ENCODE measurements around the gene TMEM119. TPM values are rescaled to one million over a fixed set of nuclear protein-coding genes. Genes with fewer than 3 reads are reported as not detected.
A peak's percentile ranks its signal among the peaks of the same experiment; 100 is the strongest.

Gene TMEM119, protein sequence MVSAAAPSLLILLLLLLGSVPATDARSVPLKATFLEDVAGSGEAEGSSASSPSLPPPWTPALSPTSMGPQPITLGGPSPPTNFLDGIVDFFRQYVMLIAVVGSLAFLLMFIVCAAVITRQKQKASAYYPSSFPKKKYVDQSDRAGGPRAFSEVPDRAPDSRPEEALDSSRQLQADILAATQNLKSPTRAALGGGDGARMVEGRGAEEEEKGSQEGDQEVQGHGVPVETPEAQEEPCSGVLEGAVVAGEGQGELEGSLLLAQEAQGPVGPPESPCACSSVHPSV
- polyA plus RNA-seq (2012; ENCODE audit: insufficient read depth, insufficient read length), result not detected

DNA sequence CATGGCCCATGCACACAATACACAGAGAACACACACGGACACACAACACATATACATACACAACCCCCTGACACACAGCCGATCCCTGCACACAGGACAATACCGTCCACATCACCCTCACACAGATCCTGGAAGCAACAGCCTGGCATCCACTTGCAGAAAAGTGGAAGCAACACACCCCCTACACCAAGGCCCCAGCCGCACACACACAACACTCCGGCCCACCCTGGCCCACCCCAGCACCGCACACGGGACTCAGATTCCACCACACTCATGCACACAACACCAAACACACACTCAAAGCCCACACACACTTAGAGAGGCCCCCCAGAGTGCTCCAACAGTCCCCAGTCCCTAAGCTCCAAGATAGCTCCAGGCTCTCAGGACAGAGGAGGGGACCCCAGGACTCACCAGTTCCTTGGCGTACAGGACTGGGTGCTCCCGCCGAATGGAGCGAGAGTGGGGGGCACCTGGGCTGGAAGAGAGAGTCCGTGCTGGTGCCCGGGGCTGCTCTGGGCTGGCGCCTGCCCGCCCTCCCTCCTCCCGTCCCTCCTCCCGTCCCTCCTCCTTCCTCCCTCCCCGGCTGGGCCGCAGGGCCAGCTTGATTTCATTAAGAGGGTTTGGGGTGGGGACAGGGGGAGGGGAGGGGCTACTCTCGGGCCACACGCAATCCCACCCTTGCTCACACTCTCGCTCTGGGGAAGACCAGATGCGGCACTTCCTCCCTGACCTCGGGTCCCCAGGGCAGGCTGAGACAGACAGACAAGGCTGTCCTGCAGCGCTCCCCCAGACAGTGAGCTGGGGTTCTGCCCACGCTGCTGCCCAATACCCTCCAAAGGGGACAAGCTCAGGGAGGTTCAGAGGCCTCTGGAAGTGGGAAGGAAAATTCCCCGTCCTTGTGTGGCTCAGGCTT, at the start of gene TMEM119:
TSS of gene TMEM119 (minus strand) at position 526 of the 913 bp plus-strand sequence. CDS start 5,701 bp downstream, outside the sequence.
- DNase-seq (ENCODE audit: low read depth, low spot score), result no peak
- no peak within 1 kb of the TSS for H3K4me3 ChIP-seq (ENCODE audit: low read length)

DNA sequence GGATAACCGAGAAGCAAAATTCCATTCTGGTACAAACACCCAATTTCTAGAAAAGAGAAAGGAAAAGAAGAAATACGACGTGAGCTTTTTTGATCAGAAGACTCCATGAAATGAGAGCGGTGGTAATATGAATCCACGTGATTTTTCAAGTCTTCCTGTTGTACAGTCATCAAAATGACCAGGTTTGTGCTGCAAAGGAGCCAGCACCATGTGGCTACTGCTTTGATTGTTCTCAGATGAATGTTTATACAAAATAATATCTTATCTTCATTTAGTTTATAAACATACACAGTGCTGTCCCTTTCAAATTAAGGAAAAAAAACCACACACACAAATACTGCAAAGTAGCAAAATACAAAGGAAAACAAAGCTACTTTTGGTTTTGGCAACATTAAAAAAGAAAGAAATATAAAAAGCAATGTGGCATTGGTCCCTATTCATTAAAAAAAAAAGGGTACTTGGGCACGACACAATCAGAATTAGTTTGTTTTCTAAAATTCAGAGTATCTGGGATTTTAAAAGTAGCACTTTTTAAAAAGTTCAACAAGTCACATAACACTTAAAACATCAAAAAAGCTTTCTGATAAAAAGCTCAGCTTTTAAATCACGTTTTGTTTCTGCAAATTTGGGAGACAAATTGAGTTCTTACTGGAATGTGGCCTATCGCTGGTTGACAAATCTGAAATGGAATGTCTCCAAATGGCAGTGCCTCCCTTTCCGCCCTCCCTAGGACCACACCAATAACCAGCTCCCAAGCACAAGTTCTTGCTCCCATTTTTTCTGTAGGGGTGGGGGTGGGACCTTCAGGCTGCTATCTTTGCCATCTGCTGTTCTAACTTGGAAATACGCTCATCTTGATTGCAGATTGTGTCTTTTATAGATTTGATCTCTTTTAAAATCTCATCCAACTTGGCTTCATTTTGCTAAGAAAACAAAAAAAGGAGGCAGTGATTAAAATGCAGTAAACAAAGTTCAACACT, 49.0 kb upstream of the TMEM119 start:
- 0 out of 2 replicates have a peak overlapping the region, but pooled peaks have one; percentile 29 for H3K4me3 ChIP-seq (ENCODE audit: low read length)
- no peak for DNase-seq (ENCODE audit: low read depth, low spot score)

DNA sequence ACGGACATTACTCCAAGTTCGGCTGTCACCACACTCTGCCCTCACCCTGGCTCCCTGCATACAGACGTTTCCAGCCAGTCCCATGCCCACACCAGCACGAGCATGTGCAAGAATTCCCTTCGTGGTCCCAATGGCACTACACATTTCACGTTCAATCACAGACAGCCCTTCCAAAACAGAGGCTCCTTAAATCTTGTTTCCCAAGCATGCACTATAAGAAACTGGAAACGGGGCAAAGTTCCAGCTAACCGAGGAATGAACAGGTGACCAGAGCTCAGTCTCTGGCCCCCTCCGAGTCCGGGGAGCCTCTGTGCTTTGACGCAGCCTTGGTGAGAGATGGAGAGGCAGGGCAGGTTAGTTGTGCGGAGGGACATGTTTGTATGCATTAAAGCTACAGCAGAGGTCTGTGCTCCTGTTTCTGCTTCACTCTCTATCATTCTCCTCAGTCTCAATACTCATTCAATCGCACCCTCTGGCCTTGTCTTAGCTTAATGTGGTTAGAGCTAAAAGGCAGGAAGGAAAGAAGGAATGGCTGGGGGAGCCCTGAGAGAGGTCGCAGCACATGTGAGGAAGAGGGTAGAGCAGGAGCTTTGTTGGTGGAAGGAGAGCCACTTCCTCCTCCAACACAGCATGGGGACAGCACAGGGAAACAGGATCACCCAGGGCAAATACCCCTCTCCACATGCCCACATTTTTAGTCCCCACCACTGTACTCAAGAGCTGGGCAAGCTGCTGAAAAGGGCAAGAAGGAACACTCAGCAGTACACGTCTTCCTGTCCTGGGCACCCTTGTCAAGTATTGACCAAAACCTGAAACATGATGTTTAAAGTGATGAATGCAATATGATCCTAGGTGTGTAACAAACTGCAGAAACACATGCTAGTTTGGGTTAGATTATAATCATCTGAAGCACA, 48.1 kb upstream of the TMEM119 start:
- peak; percentile 75 for DNase-seq (ENCODE audit: low read depth, low spot score)

DNA sequence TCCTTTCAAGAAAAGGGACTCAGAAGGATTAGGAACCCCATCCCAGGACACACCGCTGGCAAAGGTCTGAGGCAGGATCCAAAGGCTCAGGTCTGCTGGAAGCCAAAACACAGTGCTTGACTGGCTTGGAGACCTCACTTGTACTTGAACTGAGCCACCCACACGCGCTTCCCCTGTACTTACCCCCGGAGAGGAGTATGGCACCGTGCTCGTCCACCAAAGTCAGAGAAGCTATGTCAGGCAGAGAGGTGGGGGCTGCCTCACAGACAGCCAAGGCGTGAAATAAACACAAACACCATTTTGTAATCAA, 46.9 kb upstream of the TMEM119 start:
- H3K4me3 ChIP-seq (ENCODE audit: low read length), result no peak overlapping the region
- DNase-seq (ENCODE audit: low read depth, low spot score), result no peak

More for the DNA sequence above, 48.1 kb upstream of the TMEM119 start:
- peak overlapping the region; percentile 29 for H3K4me3 ChIP-seq (ENCODE audit: low read length)

DNA sequence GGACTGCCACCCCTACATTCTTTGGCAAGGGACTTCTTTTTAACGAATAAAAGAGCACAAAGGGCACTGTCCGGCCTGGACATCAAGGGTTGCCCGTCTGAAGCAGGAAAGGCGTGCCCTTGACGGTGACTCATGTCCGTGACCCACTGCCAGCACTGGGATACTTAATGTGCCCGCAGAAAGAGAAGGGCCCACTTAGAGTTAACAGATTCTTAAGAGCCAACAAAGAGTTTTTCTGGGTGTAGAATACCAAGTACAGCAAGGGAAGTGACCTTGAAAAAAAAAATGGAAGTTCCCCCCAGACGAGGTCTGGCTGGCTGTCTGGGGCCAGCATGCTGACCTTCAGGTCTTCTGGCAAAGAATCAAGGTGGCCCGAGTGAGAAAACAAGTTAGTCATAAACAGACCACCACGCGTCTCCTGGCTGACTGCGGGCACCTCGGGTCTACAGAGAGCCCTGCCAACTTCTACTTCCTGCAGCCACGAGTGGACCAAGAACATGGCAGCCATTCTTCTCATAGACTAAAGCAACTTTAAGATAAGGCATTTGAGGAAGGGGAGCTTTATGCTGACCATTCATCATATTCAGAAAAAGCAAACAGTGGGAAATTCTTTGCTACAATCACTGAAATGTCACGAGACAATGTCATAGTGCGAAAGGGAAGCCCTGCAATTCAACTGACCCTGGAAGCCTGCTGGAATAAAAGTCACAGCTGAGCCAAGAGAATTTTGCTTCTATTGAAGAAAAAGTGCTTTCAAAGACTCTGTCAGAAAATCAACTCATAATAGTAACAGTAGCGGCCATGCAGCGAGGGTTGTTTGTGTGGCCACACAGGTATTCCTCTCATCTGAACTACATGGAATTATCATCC, 46.3 kb upstream of the TMEM119 start:
- H3K4me3 ChIP-seq (ENCODE audit: low read length), result no peak overlapping the region
- no peak for DNase-seq (ENCODE audit: low read depth, low spot score)

DNA sequence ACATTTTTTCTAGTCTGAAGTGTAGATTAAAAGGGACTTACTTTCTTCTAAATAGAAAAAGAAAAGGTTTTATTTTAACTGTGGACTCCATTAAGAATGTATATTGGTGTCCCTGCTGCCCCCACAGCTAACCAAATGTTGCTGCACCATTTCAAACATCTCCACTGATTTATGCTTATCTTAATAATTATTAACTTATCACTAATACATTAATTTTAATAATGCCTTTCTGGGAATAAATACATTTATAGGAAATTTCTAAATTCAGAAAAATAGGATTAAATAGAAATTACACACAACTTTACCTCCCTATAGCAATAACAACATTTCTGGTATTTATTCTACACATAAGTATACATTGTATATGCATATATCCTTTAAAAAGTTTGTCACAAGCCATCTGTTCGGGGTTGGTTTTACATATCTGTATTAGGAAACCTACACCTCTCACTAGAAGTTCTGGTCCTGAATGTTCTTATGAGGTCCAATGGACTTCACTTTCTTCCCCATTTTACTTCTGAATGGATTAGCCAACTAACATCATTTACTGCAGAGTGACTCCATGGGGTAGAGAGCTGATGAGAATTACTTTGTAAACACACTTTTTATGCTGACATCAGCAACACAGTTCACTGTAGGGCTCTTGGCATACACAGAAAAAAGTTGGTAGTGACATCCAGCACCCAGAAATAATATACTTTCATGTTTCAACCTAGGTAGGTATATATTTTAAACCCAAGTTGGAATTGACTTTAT, 45.2 kb upstream of the TMEM119 start:
- H3K4me3 ChIP-seq (ENCODE audit: low read length), result no peak overlapping the region
- no peak for DNase-seq (ENCODE audit: low read depth, low spot score)

DNA sequence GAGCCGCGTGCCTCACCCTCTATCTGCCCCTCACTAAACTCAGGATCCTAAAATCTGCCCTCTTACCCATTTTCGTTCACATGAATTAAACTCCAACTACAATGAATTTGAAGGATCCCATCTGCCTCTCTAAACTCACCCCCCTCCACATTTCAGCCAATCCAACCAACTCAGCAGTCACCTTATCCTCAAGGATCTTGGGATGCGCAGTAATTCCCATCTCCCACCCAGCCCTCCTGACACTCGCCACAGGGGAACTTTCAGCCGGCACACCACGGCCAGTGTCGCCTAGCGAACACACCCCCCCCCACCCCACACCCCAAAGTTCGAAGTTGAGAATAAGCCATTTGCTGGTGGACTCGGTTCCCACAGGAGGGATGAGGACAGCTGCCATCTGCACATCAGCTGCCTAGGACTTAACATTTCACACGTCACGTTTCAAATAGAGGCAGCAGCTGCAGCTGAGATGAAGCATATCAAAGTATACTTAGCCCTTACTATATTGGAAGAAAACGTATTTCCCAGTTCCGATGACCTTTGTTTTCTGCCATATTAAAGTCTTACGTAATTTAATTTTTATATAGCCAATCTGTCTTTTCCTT, 44.5 kb upstream of the TMEM119 start:
- DNase-seq (ENCODE audit: low read depth, low spot score), result no peak
- H3K4me3 ChIP-seq (ENCODE audit: low read length), result no peak overlapping the region

DNA sequence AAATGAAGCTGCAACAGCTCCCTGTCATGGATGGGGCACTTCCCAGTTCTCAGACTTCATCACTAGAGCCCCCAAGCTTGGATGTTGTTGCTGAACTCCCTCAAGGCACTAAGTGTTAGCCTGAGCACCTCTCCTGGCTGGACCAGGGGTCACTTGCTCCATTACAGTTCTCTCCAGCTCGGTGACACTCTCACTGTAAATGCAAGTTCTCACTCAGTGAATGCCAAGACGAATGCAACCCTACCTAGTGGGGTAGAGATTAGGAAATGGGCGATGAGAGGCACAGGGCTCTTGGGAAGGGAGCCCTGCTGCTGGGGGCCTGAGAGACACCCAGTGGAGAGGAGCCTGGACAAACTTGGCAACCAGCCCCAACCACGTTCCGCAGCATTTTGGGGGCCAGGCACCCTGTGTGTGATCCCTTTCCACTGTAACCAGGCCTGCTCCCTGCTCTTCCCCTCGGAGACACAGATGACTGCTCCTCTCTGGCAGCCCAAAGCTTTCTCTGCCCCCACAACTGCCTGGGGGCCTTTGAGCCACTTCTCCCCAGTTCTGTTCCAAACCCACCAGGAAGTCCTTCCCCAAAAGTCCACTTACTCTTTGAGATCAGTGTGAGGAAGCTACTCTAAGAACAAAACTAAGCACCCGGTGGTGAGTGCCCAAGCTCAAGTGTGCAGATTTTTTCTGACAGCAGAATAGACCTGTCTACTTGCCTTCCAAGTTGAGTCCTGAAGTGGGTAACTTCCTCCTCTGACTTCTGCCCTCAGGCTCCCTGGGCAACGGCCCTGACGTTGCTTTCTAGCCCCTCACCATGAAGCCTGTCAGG, 43.8 kb upstream of the TMEM119 start:
- no peak overlapping the region for H3K4me3 ChIP-seq (ENCODE audit: low read length)
- no peak for DNase-seq (ENCODE audit: low read depth, low spot score)

DNA sequence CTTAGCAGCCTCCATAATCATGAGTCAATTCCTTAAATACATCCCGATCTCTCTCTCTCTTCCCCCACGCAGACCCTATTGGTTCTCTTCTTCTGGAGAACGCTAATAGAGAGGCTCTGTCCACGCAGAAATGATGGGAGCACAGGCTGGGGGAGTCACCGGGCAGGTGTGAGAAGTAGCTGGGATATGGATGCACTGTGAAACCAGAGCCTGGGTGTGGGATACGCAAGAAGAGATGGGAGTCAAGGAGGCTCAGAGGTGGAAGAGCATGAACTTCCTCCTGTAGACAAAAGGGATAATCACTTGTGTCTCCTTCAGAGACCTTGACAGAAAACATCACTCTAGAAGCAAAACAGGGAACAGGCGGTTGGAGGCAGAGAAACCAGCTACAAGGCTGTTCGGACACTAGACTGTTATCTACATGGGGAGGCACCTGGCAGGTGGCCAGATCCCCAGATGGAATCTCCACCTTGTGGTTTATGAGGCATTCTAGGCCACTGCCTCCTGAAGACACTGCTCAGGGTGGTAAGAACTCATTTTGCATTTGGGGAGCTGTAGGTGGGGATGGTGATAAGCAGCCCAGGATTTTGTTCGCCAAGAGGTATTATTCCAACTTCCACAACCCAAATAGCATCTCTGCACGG, 43.0 kb upstream of the TMEM119 start:
- DNase-seq (ENCODE audit: low read depth, low spot score), result no peak

DNA sequence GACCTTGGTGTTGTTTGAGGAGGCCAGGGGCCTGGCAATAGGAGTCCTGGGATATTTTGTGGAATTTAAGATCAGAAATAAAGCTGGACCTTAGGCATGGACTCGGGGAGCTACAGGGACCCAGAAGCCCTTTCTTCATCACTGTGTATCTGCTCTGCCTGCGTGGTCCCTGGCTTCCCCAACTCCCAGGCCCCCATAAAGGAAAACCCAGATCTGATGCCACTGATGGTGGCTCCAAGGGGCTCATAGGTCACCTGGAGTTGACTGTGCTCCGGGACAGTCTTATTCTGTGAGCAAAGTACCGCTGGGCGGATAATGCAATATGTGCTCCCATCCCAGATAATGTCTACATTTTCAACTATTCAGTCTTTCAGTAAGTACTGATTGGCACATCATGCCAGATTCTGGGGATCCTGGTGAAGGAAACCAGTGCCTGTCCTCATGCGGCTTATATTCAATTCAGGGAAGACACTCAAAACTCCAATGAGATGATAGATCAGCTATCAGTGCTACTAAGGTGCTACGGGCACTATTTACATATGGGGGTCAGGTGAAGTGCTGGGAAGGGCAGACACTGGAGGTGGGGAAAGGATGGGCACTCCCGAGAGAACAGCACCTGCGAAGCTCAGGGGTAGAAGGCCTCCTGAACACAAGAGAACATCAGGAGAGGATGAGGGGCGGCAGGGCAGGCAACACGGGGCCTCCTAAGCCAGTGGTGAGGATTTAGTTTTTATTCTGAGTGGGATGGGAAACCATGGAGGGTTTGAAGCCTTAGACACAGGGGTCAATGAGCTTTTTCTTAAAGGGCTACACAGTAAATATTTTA, 41.3 kb upstream of the TMEM119 start:
- no peak overlapping the region for H3K4me3 ChIP-seq (ENCODE audit: low read length)
- DNase-seq (ENCODE audit: low read depth, low spot score), result no peak

More for the DNA sequence above, 43.0 kb upstream of the TMEM119 start:
- H3K4me3 ChIP-seq (ENCODE audit: low read length), result no peak overlapping the region

DNA sequence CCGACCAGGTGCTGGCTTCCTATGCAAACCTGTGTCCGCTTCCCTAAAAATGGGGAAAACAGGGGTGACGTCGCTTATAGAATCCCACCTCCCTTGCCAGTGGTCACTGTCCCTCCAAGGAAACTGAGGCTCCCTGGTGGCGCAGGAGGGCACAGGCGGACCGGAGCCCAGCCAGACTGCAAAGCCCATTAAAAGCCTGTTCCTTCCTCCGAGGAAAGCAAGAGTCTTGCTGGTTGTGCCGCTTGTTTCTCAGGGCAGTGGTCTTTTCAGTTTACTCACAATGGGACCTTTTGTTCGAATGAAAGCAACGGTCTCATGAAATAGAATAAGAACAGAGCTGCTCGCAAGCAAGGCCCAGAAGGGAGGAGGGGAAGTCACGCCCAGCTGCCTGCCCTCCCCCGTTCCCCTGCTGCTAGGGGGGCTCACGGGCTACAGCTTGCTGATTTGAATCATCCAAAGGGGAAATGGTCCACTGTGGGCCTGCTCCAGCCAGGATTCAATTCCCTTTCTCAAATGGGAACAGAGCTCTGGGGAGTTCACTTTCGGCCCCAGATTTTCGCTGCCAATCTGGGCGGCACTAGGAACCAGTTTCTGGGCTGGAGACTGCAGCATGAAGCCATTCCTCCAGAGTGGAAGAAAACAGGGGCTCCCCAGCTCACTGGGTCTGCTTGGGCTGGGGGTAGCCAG, 40.4 kb upstream of the TMEM119 start:
- DNase-seq (ENCODE audit: low read depth, low spot score), result no peak
- H3K4me3 ChIP-seq (ENCODE audit: low read length), result no peak overlapping the region; the same call in 1 of the 2 replicates

DNA sequence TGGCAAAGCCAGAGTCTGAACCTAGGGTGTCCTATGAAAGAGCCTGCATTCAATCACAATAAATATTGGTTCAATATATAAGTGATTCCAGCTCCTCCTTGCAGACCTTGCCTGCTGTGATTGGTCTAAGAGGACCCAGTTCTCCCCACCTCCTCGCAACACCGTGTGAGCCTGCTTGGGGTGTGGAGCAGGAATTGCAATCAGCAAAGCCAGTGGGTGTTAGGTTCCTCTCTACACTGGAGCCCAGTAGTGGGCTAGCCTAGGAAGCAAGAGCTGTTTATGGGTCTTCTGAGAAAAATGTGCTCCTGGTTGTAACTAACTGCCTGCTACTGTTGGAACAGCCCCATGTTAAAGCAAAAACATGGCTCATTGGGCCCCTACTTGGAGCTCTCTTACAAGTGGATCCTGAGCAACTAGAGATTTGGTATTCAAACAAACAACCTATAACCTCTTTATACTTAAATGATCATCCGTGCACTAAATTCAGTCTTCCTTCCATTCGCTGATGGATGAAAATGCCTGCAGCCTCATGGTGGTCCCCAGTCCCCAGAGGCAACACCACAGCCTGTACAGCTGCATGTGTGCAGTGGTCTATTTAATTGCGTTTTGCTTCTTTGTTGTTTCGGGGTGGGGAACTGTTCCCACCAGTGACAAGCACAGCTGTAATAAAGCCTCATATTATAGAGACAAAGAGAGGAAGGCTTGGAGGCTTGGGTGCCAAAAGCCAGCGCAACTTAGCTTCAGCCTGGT, 39.5 kb upstream of the TMEM119 start:
- peak overlapping the region; percentile 25 for H3K4me3 ChIP-seq (ENCODE audit: low read length)
- DNase-seq (ENCODE audit: low read depth, low spot score), result no peak
